Activated CD4-positive, CD25-positive, alpha-beta regulatory T cell treated with anti-CD3 and anti-CD28 coated beads, Interleukin-2, amount 50 U/mL, for 16 hours (primary cell): Measurements from ENCODE around the gene NT5C1B.

Experiments
- DNase-seq: peaks from one replicate; pipeline ENCODE4 v3.0.0-alpha.2; 2020; ENCODE audit warnings: low read depth, low spot score

NT5C1B gene

DNA sequence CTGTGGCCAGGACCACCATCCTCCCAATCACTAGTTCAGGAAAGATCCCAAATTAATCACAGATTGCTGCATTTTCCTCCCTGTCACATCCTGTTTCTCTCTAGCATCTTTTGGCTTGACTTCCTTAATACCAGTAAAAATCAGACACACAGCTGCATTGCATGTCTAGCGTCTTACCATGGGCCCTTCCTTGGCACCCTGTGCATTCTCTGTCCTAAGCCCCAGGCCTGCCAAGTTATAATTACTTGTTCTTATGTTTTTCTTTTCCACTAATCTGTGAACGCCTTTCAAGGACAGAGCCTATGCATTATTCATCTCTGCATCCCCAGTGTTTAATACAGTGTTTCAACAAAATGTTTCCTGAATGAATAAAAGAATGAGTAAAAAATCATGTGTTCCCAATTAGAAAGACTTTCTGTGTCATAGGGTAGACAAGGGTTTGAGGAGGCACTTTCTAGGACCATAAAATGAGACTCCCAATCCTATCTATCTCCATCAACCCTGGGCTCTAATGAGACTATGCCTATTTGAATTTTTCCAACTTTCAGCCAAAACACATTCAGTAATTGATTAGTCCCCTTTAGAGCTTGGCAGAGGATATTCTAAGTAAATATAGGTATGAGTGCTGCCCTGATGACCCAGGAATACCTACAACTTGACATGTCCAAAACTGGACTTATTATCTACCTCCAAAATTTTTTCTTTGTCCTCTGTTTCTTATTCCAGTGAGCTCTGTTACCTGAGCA is 10.3 kb upstream of the NT5C1B start:
- no peak for DNase-seq

DNA sequence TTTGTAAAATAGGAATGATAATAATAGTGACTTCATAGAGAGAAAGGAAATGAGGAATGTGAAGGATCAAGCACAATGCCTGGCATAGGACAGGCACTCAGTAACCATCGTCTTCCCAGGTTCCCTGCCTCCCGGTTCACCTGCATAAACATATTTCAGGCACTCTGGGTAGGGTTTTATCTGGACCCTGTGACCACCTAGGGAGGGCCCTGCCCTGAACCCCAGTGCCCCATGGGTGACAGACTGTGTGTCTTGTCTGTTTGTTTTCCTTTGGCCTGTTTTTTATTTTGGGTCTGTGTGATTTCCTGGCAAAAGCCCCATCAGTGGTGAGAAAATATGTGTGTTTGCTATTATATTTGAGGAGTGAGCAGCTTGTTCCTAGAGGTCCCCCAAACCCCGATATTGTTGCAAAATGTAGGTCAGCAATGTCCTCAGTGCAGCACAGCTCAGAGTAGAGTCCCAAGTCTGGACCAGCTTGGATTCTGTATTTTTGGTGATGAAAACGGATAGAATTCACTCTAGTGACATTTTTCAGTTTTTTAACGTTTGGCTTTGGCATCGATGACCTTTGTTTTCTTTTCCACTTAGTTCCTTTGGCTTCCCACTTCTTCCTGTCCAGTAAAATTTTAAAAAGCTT is 9.6 kb upstream of the NT5C1B start:
- DNase-seq: no peak

GRCh38 chr2:18597618-18598017 is 8.2 kb upstream of the NT5C1B start:
- DNase-seq: no peak

- no peak for DNase-seq
Observed at GRCh38 chr2:18596993-18597392, 7.6 kb upstream of the NT5C1B start.

- DNase-seq: no peak
Observed at GRCh38 chr2:18593496-18593895, 4.1 kb upstream of the NT5C1B start.

- DNase-seq: no peak
Observed at GRCh38 chr2:18592372-18592771, 3.0 kb upstream of the NT5C1B start.

- DNase-seq: no peak
Observed at GRCh38 chr2:18588802-18589201, 567 bp downstream of the NT5C1B start.

DNA sequence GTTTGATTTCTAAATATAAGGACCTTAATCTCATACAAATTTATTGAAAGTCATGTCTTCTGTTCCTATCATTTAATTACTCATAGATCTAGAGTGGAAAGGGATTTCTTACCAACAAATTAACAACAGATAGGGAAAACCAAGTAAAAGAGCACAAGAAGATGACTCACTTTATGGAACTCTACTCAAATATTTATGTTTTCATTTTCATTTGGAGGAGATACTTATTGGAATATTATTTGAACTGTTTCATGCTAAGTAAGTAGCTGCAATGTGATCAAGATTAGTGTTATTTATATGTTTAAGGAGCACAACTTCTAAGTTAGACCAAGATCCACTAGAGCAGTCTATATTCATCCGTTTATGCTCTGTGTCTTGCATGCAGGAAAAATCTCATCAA is 1.3 kb downstream of the NT5C1B start:
- DNase-seq: no peak

GRCh38 chr2:18585526-18585925 is 3.8 kb downstream of the NT5C1B start:
- DNase-seq: no peak

- no peak for DNase-seq
Observed at GRCh38 chr2:18584608-18584954, 4.8 kb downstream of the NT5C1B start.

- DNase-seq: no peak
Observed at GRCh38 chr2:18583905-18584607, 5.3 kb downstream of the NT5C1B start.

DNA sequence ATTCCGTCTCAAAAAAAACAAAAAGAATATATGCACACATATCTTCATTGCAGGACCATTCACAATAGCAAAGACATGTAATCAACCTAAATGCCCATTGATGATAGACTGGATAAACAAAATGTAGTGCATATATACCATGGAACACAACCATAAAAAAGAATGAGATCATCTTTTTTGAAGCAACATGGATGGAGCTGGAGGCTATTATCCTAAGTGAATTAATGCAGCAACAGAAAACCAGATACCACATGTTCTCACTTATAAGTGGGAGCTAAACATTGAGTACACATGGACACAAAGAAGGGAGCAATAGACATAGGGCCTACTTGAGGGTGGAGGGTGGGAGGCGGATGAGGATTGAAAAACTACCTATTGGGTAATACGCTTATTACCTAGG is 8.8 kb downstream of the NT5C1B start:
- no peak for DNase-seq

DNA sequence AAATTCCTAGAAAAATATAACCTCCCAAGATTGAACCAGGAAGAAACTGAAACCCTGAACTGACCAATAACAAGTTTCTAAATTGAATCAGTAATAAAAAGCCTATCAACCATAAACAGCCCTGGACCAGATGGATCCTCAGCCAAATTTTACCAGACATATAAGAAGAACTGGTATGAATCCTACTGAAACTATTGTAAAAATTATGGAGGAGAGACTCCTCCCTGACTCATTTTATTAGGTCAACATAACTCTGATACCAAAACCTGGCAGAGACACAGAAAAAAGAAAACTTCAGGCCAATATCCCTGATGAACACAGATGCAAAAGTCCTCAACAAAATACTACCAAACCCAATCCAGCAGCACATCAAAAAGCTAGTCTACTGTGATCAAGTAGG is 11.3 kb downstream of the NT5C1B start:
- DNase-seq: no peak

DNA sequence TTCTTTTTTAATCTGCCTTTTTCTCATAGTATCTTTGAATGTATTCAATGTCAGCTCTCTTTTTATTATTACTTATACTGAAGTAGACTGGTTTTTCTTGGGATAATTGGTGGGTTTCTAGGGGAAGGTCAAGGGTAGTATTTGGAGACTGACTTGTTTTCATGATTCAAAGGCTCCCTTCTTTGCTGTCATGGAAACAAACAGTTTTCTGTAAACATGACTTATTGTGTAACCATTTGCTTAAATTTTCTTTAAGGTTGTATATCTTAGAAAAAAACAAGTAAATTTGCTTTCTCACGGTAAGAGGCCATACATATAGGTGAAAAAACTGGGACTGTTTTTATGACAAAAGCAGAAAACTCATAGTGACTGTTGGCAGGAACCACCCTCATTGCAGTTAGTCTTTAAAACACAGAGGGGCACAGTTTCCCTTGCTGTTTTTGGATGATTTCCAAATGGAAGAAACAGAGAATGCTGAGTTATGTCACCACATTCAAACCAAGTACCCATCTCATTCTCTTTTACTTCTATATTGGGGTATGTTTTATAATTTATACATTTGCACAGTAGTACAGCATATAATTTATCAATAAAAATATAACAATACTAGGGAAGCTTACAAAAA is 23.1 kb downstream of the NT5C1B start:
- DNase-seq: no peak

- no peak for DNase-seq
Observed at GRCh38 chr2:18560797-18561085, 28.6 kb downstream of the NT5C1B start.

- peak; percentile 83 for DNase-seq
Observed at GRCh38 chr2:18560031-18560796, 29.2 kb downstream of the NT5C1B start, which contains the start of gene RDH14. Gene RDH14, minus strand, starts transcription at chr2:18560653. Its CDS starts 81 bp downstream, at chr2:18560572.

DNA sequence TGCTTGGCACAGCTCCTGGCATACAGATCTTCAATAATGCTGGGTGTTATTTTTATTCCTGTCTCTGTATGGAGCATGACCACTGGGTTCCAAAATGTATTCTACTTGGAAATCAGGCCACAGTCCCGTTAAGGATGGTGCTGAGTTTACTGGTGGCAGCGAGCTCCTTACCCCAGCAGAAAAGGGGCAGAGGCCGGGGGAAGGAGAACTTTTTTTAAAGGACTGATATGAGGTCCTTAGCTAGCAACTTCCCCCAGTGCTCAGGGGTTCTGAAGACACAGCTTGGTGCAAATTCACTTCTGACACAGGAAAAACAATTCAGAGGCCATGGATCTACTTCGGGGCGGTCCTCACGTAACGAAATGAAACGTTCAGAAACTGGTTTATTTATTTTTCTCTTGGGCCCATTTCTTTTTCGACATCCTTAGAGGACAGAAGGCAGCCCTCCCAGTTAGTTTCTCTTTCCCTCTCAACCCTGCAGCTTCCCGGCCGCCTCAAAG is 29.8 kb downstream of the NT5C1B start:
- no peak for DNase-seq

- DNase-seq: no peak
Observed at GRCh38 chr2:18558458-18558857, 30.9 kb downstream of the NT5C1B start.

- DNase-seq: no peak
Observed at GRCh38 chr2:18557121-18557520, 32.2 kb downstream of the NT5C1B start.

DNA sequence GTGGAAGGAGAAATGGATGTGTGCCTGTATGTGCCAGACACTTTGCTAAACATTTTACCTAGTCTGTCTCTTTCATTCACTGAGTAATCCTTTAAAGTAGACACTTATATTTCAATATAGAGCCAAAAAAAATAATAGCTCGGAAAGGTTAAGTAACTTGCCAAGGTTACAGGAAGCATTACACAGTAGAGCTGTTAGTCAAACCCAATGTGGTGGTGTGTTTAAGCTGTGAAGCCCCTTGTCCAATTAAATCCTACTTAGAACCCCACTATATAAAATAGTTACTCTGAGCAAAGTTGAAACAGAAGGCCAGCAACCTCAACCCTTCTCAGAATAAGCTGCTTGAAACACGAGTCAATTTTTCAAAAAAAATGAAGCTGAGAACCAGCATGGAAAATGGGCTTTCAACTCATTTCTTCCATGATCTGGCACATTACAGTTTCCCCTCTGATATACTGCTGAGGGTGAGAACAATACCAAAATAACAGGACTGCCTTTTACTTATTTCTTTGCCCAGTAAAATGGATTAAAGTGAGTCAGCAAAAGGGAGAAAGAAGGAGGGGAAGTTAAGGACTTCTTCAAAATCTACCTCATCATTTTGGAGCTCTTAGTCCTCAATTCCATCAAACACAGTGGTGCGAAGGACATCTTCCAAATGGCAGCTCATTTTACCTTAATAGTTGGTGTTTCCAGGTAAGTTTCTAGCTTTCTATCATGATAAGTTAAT is 36.9 kb downstream of the NT5C1B start:
- no peak for DNase-seq

- DNase-seq: no peak
Observed at GRCh38 chr2:18551623-18552022, 37.7 kb downstream of the NT5C1B start.
